WTC11 (cell line): Measurements from ENCODE around the gene HMCN1. TPM values are rescaled to one million over a fixed set of nuclear protein-coding genes. Genes with fewer than 3 reads are reported as not detected.

Experiments used
- ATAC-seq: fragments of 200-7000 bp; cut with Tn5 transposase; 2 replicates; pipeline ENCODE4 v1.10.0; 2021; ENCODE audit warnings: mild to moderate bottlenecking, moderate library complexity
- CTCF ChIA-PET: fragments of 300-600 bp; sonication (Branson Sonifier 250); formaldehyde crosslinking; loops from one replicate; lab custom pipeline; 2021; ENCODE audit warnings: antibody characterized with exemption; lab: Charles Lee
- POLR2A ChIA-PET: fragments of 350-600 bp; sonication (Branson Sonifier 250); formaldehyde crosslinking; loops from one replicate; lab custom pipeline; 2021; ENCODE audit warnings: antibody characterized with exemption; lab: Charles Lee
- DNase-seq: peaks from one replicate; pipeline ENCODE4 v3.0.0; 2021; ENCODE audit warnings: low spot score
- H3K27ac Mint-ChIP-seq: 2 replicates; pipeline ENCODE4 v1.8.0; 2021; ENCODE audit warnings: mixed read lengths
- H3K27me3 Mint-ChIP-seq: 2 replicates; pipeline ENCODE4 v1.8.0; 2021; ENCODE audit warnings: low read depth, mild to moderate bottlenecking, moderate library complexity, mixed read lengths
- H3K36me3 Mint-ChIP-seq: 2 replicates; pipeline ENCODE4 v1.8.0; 2021; ENCODE audit warnings: mixed read lengths
- H3K4me1 Mint-ChIP-seq: 2 replicates; pipeline ENCODE4 v1.8.0; 2022; ENCODE audit warnings: mixed read lengths
- H3K4me3 Mint-ChIP-seq: 2 replicates; pipeline ENCODE4 v1.8.0; 2021; ENCODE audit warnings: mild to moderate bottlenecking, moderate library complexity, mixed read lengths
- H3K9me3 Mint-ChIP-seq: 2 replicates; pipeline ENCODE4 v1.8.0; 2021; ENCODE audit warnings: mixed read lengths
- ESRRA ChIP-seq: sonication (generic); formaldehyde crosslinking; IDR thresholded peaks from 2 replicates; pipeline ENCODE4 v1.8.1; 2022; ENCODE audit warnings: mild to moderate bottlenecking, missing genetic modification reagents, borderline replicate concordance
- GTF2I ChIP-seq: fragments of 250-450 bp; sonication (Bioruptor Pico); conservative IDR thresholded peaks from 2 replicates; pipeline ENCODE4 v1.4.0; 2021; ENCODE audit warnings: mild to moderate bottlenecking
- JAZF1 ChIP-seq: fragments of 250-450 bp; sonication (Bioruptor Pico); IDR thresholded peaks from 2 replicates; pipeline ENCODE4 v1.9.0; 2021; ENCODE audit warnings: moderate library complexity, mild to moderate bottlenecking, inconsistent platforms
- JUN ChIP-seq: sonication (generic); formaldehyde crosslinking; IDR thresholded peaks from 2 replicates; pipeline ENCODE4 v1.8.0; 2023; ENCODE audit warnings: mild to moderate bottlenecking, missing genetic modification reagents
- KAT7 ChIP-seq: sonication (generic); formaldehyde crosslinking; IDR thresholded peaks from 2 replicates; pipeline ENCODE4 v1.8.1; 2023; ENCODE audit warnings: missing genetic modification reagents, mild to moderate bottlenecking, borderline replicate concordance
- MXD4 ChIP-seq: fragments of 250-450 bp; sonication (Bioruptor Pico); IDR thresholded peaks from 2 replicates; pipeline ENCODE4 v1.8.0; 2021; ENCODE audit warnings: mild to moderate bottlenecking, moderate library complexity, borderline replicate concordance
- NR1H2 ChIP-seq: sonication (generic); formaldehyde crosslinking; IDR thresholded peaks from 2 replicates; pipeline ENCODE4 v1.9.0; 2021; ENCODE audit warnings: mild to moderate bottlenecking, moderate library complexity, missing genetic modification reagents
- PRDM15 ChIP-seq: sonication (generic); formaldehyde crosslinking; IDR thresholded peaks from 2 replicates; pipeline ENCODE4 v1.8.0; 2022; ENCODE audit warnings: missing genetic modification reagents
- SMAD4 ChIP-seq: sonication (generic); formaldehyde crosslinking; IDR thresholded peaks from 2 replicates; pipeline ENCODE4 v1.8.0; 2022; ENCODE audit warnings: mild to moderate bottlenecking, missing genetic modification reagents
- TEAD1 ChIP-seq: sonication (generic); formaldehyde crosslinking; IDR thresholded peaks from 2 replicates; pipeline ENCODE4 v1.8.0; 2022; ENCODE audit warnings: mild to moderate bottlenecking, missing genetic modification reagents
- TEAD4 ChIP-seq: sonication (generic); formaldehyde crosslinking; IDR thresholded peaks from 2 replicates; pipeline ENCODE4 v1.8.0; 2022; ENCODE audit warnings: mild to moderate bottlenecking, missing genetic modification reagents
- TP53 ChIP-seq: sonication (generic); formaldehyde crosslinking; IDR thresholded peaks from 2 replicates; pipeline ENCODE4 v1.8.1; 2023; ENCODE audit warnings: mild to moderate bottlenecking, missing genetic modification reagents
- ZNF121 ChIP-seq: sonication (generic); formaldehyde crosslinking; IDR thresholded peaks from 2 replicates; pipeline ENCODE4 v1.8.0; 2023; ENCODE audit warnings: missing genetic modification reagents
- ZNF512 ChIP-seq: sonication (generic); formaldehyde crosslinking; IDR thresholded peaks from 2 replicates; pipeline ENCODE4 v1.8.1; 2022; ENCODE audit warnings: missing genetic modification reagents, borderline replicate concordance
- ZSCAN18 ChIP-seq: fragments of 250-450 bp; sonication (Bioruptor Pico); IDR thresholded peaks from 2 replicates; pipeline ENCODE4 v2.1.2; 2022; ENCODE audit warnings: mild to moderate bottlenecking, moderate library complexity
- total RNA-seq: library from RNA; stranded (reverse); gene quantifications from 3 replicates; pipeline ENCODE4 v1.2.3, GENCODE V29; 2021
- TF ChIP-seq, protein P1 (sequence below): sonication (generic); formaldehyde crosslinking; IDR thresholded peaks from 2 replicates; pipeline ENCODE4 v1.8.0; 2022; ENCODE audit warnings: mild to moderate bottlenecking, missing genetic modification reagents
- TF ChIP-seq, protein P2 (sequence below): sonication (generic); formaldehyde crosslinking; IDR thresholded peaks from 2 replicates; pipeline ENCODE4 v1.8.1; 2023; ENCODE audit warnings: mild to moderate bottlenecking, missing genetic modification reagents, moderate library complexity
- TF ChIP-seq, protein P3 (sequence below): sonication (generic); formaldehyde crosslinking; IDR thresholded peaks from 2 replicates; pipeline ENCODE4 v1.8.1; 2022; ENCODE audit warnings: low read depth, missing genetic modification reagents, borderline replicate concordance
- TF ChIP-seq, protein P4 (sequence below): sonication (generic); formaldehyde crosslinking; conservative IDR thresholded peaks from 2 replicates; pipeline ENCODE4 v1.8.1; 2022; ENCODE audit warnings: mild to moderate bottlenecking, missing genetic modification reagents
- TF ChIP-seq, protein P5 (sequence below): fragments of 250-450 bp; sonication (Bioruptor Pico); IDR thresholded peaks from 2 replicates; pipeline ENCODE4 v1.9.0; 2021; ENCODE audit warnings: mild to moderate bottlenecking, borderline replicate concordance

The HMCN1 gene
- total RNA-seq, 1 experiment from 2014 or later = 5.6 TPM

DNA sequence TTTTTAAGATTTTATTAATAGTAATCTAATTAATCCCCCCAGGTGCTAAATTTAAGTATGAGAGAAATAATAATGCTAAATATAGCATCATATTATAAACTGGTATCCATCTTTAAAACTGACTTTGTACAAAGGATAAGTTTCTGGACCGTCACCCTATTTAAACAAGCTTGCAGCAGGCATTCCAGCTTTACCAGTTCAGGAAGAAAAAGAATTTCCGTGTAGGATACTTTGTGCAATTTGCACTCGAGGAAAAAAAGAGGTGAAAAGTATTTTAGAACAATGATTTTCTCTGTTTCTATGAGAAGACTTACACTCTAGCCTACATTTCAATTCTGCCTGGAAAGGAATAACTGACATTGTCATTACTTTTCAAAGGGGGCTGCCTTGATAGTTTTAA is 27.6 kb downstream of the HMCN1 start:
- ATAC-seq = no peak
- Mint-ChIP-seq H3K4me1 (peaks cover 7% of the 10 kb centered on the region), H3K27ac (no peak overlapping the region), H3K9me3 (no peaks in the 10 kb centered on the region)
- DNase-seq = no peak
- TF ChIP-seq TP53 (CRISPR knock-in tag) (no peak), ZNF121 (CRISPR knock-in tag) (no peak), ZNF512 (CRISPR knock-in tag) (no peak), GTF2I (no peak), TEAD1 (CRISPR knock-in tag) (no peak), JUN (CRISPR knock-in tag) (no peak), SMAD4 (CRISPR knock-in tag) (no peak), KAT7 (no peak), ZSCAN18 (no peak)
- TF ChIP-seq, protein P1, sequence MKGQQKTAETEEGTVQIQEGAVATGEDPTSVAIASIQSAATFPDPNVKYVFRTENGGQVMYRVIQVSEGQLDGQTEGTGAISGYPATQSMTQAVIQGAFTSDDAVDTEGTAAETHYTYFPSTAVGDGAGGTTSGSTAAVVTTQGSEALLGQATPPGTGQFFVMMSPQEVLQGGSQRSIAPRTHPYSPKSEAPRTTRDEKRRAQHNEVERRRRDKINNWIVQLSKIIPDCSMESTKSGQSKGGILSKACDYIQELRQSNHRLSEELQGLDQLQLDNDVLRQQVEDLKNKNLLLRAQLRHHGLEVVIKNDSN (CRISPR knock-in tag) = no peak
- TF ChIP-seq, protein P2, sequence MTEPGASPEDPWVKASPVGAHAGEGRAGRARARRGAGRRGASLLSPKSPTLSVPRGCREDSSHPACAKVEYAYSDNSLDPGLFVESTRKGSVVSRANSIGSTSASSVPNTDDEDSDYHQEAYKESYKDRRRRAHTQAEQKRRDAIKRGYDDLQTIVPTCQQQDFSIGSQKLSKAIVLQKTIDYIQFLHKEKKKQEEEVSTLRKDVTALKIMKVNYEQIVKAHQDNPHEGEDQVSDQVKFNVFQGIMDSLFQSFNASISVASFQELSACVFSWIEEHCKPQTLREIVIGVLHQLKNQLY (CRISPR knock-in tag) = no peak
- TF ChIP-seq, protein P3, sequence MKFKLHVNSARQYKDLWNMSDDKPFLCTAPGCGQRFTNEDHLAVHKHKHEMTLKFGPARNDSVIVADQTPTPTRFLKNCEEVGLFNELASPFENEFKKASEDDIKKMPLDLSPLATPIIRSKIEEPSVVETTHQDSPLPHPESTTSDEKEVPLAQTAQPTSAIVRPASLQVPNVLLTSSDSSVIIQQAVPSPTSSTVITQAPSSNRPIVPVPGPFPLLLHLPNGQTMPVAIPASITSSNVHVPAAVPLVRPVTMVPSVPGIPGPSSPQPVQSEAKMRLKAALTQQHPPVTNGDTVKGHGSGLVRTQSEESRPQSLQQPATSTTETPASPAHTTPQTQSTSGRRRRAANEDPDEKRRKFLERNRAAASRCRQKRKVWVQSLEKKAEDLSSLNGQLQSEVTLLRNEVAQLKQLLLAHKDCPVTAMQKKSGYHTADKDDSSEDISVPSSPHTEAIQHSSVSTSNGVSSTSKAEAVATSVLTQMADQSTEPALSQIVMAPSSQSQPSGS (CRISPR knock-in tag) = no peak
- TF ChIP-seq, all 79 proteins: peak for 0
- ChIA-PET CTCF (no interaction called here), POLR2A (no interaction called here)
- no peaks in the 10 kb centered on the region for H3K36me3 Mint-ChIP-seq
- H3K27me3 Mint-ChIP-seq = no peaks in the 10 kb centered on the region
- no peak overlapping the region for H3K4me3 Mint-ChIP-seq

DNA sequence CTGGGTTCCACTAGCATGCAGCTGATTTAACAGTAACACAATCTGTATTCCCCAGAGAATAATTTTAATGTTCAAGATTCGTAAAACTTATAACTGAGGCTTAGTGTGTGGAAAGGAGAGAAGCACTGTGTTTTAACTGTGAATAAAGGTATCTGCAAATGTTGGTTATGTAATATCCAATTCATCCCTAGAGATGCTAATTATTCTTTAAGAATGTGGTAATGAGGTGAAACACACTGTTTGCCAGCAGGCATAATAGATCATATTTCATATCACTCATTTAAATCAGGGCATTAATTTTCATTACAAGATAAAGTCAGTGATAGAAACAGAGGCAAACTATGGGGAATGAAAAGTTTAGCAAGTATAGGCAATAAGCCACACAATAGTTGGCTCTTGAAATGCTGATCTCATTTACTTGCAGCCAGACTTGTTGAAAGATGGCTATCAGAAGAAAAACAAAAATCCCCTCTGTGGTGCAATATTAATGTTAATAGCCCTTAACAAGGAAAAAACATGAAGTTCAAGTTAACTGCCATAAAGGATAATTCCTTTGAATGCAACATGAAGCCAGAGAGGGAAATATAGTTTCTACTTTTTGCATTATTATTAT is 33.4 kb downstream of the HMCN1 start:
- ATAC-seq = no peak
- H3K27ac Mint-ChIP-seq = no peak overlapping the region
- no peak for DNase-seq
- no peaks in the 10 kb centered on the region for H3K36me3 Mint-ChIP-seq
- peaks cover 8% of the 10 kb centered on the region for H3K9me3 Mint-ChIP-seq
- no peaks in the 10 kb centered on the region for H3K27me3 Mint-ChIP-seq
- ChIA-PET CTCF (no interaction called here), POLR2A (no interaction called here)
- peaks cover 25% of the 10 kb centered on the region for H3K4me1 Mint-ChIP-seq
- H3K4me3 Mint-ChIP-seq = no peak overlapping the region
- TF ChIP-seq GTF2I (no peak), MXD4 (CRISPR knock-in tag) (no peak), PRDM15 (CRISPR knock-in tag) (no peak), JAZF1 (no peak), TEAD4 (CRISPR knock-in tag) (no peak), NR1H2 (CRISPR knock-in tag) (no peak), ESRRA (CRISPR knock-in tag) (no peak)
- TF ChIP-seq, protein P1 (CRISPR knock-in tag) = no peak
- TF ChIP-seq, protein P4, sequence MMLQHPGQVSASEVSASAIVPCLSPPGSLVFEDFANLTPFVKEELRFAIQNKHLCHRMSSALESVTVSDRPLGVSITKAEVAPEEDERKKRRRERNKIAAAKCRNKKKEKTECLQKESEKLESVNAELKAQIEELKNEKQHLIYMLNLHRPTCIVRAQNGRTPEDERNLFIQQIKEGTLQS = no peak
- TF ChIP-seq, protein P5, sequence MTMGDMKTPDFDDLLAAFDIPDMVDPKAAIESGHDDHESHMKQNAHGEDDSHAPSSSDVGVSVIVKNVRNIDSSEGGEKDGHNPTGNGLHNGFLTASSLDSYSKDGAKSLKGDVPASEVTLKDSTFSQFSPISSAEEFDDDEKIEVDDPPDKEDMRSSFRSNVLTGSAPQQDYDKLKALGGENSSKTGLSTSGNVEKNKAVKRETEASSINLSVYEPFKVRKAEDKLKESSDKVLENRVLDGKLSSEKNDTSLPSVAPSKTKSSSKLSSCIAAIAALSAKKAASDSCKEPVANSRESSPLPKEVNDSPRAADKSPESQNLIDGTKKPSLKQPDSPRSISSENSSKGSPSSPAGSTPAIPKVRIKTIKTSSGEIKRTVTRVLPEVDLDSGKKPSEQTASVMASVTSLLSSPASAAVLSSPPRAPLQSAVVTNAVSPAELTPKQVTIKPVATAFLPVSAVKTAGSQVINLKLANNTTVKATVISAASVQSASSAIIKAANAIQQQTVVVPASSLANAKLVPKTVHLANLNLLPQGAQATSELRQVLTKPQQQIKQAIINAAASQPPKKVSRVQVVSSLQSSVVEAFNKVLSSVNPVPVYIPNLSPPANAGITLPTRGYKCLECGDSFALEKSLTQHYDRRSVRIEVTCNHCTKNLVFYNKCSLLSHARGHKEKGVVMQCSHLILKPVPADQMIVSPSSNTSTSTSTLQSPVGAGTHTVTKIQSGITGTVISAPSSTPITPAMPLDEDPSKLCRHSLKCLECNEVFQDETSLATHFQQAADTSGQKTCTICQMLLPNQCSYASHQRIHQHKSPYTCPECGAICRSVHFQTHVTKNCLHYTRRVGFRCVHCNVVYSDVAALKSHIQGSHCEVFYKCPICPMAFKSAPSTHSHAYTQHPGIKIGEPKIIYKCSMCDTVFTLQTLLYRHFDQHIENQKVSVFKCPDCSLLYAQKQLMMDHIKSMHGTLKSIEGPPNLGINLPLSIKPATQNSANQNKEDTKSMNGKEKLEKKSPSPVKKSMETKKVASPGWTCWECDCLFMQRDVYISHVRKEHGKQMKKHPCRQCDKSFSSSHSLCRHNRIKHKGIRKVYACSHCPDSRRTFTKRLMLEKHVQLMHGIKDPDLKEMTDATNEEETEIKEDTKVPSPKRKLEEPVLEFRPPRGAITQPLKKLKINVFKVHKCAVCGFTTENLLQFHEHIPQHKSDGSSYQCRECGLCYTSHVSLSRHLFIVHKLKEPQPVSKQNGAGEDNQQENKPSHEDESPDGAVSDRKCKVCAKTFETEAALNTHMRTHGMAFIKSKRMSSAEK (CRISPR knock-in tag) = no peak
